Measurements from ENCODE around the gene STAMBP.

DNA sequence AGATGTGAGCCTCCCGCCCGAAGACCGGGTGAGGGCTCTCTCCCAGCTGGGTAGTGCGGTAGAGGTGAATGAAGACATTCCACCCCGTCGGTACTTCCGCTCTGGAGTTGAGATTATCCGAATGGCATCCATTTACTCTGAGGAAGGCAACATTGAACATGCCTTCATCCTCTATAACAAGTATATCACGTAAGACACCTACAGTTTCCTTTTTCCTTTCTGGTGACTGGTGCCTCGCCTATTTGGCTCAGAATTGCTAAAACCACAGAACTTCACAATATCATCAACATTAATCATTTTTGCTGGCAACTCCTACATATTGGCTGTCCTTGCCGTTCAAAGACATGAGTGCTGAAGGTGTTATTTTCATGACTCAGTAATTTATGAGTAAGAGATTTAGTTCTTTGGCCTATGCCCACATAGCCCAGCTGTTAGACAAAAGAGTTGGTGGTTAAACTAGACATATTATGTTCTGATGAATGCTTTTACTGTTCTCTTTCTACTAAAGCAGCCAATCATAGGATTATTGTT is 2.2 kb downstream of the STAMBP start:
- TF ChIP-seq, protein P1, sequence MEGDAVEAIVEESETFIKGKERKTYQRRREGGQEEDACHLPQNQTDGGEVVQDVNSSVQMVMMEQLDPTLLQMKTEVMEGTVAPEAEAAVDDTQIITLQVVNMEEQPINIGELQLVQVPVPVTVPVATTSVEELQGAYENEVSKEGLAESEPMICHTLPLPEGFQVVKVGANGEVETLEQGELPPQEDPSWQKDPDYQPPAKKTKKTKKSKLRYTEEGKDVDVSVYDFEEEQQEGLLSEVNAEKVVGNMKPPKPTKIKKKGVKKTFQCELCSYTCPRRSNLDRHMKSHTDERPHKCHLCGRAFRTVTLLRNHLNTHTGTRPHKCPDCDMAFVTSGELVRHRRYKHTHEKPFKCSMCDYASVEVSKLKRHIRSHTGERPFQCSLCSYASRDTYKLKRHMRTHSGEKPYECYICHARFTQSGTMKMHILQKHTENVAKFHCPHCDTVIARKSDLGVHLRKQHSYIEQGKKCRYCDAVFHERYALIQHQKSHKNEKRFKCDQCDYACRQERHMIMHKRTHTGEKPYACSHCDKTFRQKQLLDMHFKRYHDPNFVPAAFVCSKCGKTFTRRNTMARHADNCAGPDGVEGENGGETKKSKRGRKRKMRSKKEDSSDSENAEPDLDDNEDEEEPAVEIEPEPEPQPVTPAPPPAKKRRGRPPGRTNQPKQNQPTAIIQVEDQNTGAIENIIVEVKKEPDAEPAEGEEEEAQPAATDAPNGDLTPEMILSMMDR (IDR thresholded peaks at IDR 0.05), result no peak
- TF ChIP-seq EP300 (IDR thresholded peaks at IDR 0.05) (no peak), POLR2A (IDR thresholded peaks at IDR 0.05) (no peak)

Measured in suprapubic skin (tissue), 3 donors.